ENCODE results near the gene ADAMTS5. TPM values are rescaled to one million over a fixed set of nuclear protein-coding genes. Genes with fewer than 3 reads are reported as not detected.

ADAMTS5 gene
- total RNA-seq, 1 donor from 2014 or later: 1.4 TPM

- no peak for DNase-seq
These were observed 82.5 kb downstream of the ADAMTS5 start for GRCh38 chr21:26884436-26884835.

DNA sequence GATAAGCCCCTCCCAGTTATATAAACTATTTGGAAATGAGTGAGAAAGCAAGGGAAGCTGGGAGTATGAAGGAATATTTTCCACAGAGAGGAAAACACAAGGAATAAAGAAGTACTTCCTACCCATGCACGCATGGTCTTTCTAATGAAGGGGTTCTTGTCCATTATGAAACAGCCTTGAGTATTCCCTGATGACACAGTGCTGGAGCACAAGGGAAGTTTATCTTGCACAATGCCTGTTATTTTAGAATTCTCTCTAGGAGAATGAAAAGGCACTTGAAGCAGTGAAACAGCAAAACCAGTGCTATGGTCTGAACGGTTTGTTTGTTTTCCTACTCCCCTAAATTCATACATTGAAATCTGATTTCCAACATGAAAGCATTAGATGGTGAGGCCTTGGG is 83.1 kb downstream of the ADAMTS5 start:
- DNase-seq: no peak

- no peak for DNase-seq
These were observed 85.2 kb downstream of the ADAMTS5 start for GRCh38 chr21:26881504-26882228.

DNA sequence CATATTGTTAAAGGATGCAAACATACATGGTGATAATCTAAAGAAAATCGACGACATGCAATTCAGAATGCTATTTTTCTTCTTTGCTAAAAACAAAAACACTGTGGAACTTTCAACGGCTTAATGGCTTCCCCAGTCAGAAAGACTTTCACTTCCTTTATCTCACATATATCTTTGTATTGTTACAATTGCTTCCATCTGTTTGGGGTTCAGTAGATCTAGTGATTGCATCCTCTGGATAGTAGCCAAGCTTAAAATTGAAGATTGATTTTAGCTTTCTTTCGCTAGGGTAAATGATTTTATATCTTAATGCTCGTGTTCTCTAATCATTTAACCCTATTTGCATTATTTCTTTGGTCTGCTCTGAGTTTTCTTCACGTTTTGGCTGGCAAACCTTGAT is 89.9 kb downstream of the ADAMTS5 start:
- DNase-seq: no peak

- no peak for DNase-seq
These were observed 92.5 kb downstream of the ADAMTS5 start for GRCh38 chr21:26874347-26874746.

Small RNA genes within 50 kb of the gene (small RNA-seq; reads per million reads assigned to genes)
- not detected for gene MIR4759

Other genes with a start within 250 kb of the ADAMTS5 start
- 7.5 TPM for gene ADAMTS1, start 121.7 kb downstream of the ADAMTS5 start, total RNA-seq